BJ (cell line): ENCODE data around the gene FOXP1. TPM values are rescaled to one million over a fixed set of nuclear protein-coding genes. Genes with fewer than 3 reads are reported as not detected.

Source experiments
- CTCF ChIA-PET: fragments of 350-600 bp; formaldehyde crosslinking; extraction: SDS; loops from one replicate; lab custom pipeline; 2021; ENCODE audit warnings: antibody characterized with exemption, inconsistent platforms; lab: Yijun Ruan, JAX
- POLR2A ChIA-PET: fragments of 300-600 bp; sonication (Branson Sonifier 250); formaldehyde crosslinking; extraction: SDS; loops from one replicate; lab custom pipeline; 2021; ENCODE audit warnings: antibody characterized with exemption; lab: Charles Lee
- DNase-seq: peaks from one replicate; pipeline ENCODE4 v3.0.0-alpha.2; 2011; ENCODE audit warnings: low read depth
- H3K27me3 ChIP-seq: 2 replicates; pipeline ENCODE4 v1.6.0; 2011; ENCODE audit warnings: low read length; ENCODE audit not compliant: control insufficient read depth, insufficient read depth
- H3K36me3 ChIP-seq: 2 replicates; pipeline ENCODE4 v1.5.1; 2011; ENCODE audit warnings: low read length; ENCODE audit not compliant: control insufficient read depth, insufficient read depth
- H3K4me3 ChIP-seq: 2 replicates; pipeline ENCODE4 v1.5.1; 2011; ENCODE audit warnings: low read depth, mild to moderate bottlenecking, control low read depth, low read length
- CTCF ChIP-seq: IDR thresholded peaks from 2 replicates; pipeline ENCODE4 v1.5.1; 2011; ENCODE audit warnings: low read depth, mild to moderate bottlenecking, control low read depth, inconsistent platforms, low read length, moderate library complexity; ENCODE audit not compliant: insufficient read depth
- polyA plus RNA-seq: library from polyadenylated mRNA; depleted of rRNA; stranded (reverse); fragments of >200 nt; gene quantifications from 2 replicates; pipeline ENCODE4 v1.2.3, GENCODE V29; 2011

The FOXP1 gene
- polyA plus RNA-seq, 1 experiment: 37.0 TPM

DNA sequence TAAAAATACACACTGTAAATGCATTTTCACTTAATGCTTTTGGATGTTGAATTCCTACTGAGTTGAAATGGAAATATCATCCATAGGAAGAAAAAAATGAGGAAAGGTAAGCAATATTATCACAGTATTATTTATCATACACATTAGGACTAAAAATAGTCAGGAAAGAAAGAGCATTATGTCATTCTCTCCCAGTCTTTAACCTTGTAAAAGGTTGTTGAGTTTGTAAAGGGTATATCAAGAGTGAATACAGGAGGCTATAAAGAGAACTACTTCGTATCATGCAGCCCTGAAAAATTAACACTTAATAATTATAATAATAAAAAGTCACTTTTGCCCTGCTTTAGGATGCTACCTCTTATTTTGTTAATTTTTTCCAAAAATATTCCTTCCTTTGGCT is 395.8 kb downstream of the FOXP1 start:
- TF ChIP-seq CTCF: no peak
- ChIA-PET CTCF (no interaction called here), POLR2A (no interaction called here)
- DNase-seq: no peak
- Histone ChIP-seq H3K27me3 (no peaks in the 10 kb centered on the region), H3K4me3 (no peak overlapping the region), H3K36me3 (no peaks in the 10 kb centered on the region)

DNA sequence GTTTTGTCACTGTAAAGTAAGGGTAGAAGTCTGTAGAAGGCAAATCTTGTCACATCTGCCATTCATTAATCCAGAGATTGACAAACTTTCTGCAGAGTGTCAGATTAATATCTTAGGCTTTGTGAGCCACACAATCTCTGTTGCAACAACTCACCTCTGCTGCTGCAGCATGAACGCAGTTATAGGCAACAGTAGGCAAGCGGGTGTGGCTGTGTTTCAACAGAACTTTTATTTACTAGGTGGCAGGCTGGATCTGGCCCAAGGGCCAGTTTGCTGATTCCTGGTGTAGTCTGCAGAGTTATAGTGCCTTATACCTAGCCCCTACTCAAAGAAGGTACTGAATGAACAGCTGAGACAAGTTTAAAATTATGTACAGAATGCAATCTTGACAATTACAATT is 396.7 kb downstream of the FOXP1 start:
- ChIA-PET POLR2A (no interaction called here), CTCF (no interaction called here)
- H3K27me3 ChIP-seq: no peaks in the 10 kb centered on the region

GRCh38 chr3:71185733-71186455 is 397.6 kb downstream of the FOXP1 start:
- Histone ChIP-seq H3K27me3 (no peaks in the 10 kb centered on the region), H3K4me3 (no peak overlapping the region), H3K36me3 (no peaks in the 10 kb centered on the region)
- CTCF ChIA-PET: no interaction called here
- DNase-seq: no peak
- no peak for TF ChIP-seq CTCF
- POLR2A ChIA-PET: no interaction called here

More for the DNA sequence above, 396.7 kb downstream of the FOXP1 start:
- no peak overlapping the region for H3K4me3 ChIP-seq
- TF ChIP-seq CTCF: no peak
- no peaks in the 10 kb centered on the region for H3K36me3 ChIP-seq
- DNase-seq: no peak

DNA sequence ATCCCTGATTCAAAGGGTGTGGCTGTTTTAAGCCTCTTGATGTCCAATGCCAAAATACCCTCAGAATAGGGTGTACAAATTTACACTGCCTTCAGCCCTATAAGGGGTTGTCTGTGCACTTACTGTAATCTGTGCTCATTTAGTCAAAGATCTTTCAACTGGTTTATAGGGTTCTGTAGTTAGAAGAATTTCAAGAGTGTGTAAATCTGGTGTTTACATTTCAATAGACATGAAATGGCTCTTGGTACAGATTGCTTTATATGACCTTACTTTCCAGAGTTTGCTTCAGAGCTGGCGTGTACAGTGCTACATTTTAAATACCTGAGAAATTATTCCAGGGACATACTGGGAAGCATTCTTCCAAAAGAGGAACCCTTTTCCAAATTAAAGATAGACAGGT is 399.3 kb downstream of the FOXP1 start:
- H3K4me3 ChIP-seq: no peak overlapping the region
- no peaks in the 10 kb centered on the region for H3K27me3 ChIP-seq
- ChIA-PET POLR2A (no interaction called here), CTCF (interaction anchor here (0.6 kb wide), 1 partner anchor 48 kb away, joined by 3 read pairs; no protein-coding TSS in a partner anchor)
- H3K36me3 ChIP-seq: no peaks in the 10 kb centered on the region
- no peak for DNase-seq
- TF ChIP-seq CTCF: no peak

DNA sequence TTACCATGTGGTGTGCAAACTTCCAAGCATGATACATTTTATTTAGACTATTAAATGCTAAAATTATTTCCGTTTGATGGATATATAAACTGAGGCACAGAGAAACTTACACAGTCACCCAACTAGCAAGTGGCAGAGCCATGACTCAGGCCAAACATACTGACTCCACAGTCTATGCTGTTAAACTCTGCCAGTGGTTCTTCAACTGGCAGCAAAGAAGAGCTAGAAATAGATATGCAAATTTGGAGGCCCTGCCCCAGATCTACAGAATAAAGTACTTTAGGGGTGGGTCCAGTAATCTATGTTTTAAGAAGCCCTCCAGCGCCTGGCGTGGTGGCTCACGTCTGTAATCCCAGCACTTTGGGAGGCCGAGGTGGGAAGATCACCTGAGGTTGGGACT is 400.0 kb downstream of the FOXP1 start:
- CTCF ChIA-PET: interaction anchor here (0.6 kb wide), 1 partner anchor 47 kb away, joined by 3 read pairs; no protein-coding TSS in a partner anchor
- POLR2A ChIA-PET: interaction anchor here (0.6 kb wide), 1 partner anchor 10 kb away, joined by 4 read pairs; no protein-coding TSS in a partner anchor
- H3K4me3 ChIP-seq: no peak overlapping the region
- H3K36me3 ChIP-seq: no peaks in the 10 kb centered on the region
- H3K27me3 ChIP-seq: no peaks in the 10 kb centered on the region
- no peak for TF ChIP-seq CTCF
- DNase-seq: no peak
